Measurements from ENCODE around the gene RPL22L1. TPM values are rescaled to one million over a fixed set of nuclear protein-coding genes. Genes with fewer than 3 reads are reported as not detected.

The RPL22L1 gene
- 27.7 and 82.6 TPM in 2 replicates for total RNA-seq

GRCh38 chr3:170869645-170870593 is at the start of gene RPL22L1:
Gene RPL22L1 (minus strand): TSS chr3:170870195. CDS start chr3:170870167, 28 bp downstream.

GRCh38 chr3:170908235-170909116 is 38.5 kb upstream of the RPL22L1 start, which contains the start of gene EIF5A2:
Gene EIF5A2 (minus strand): TSS chr3:170908637. CDS start chr3:170907806, 831 bp downstream.

Other genes with a start within 250 kb of the RPL22L1 start
- 6.9 and 8.4 TPM in 2 replicates for gene EIF5A2, start 38.4 kb upstream of the RPL22L1 start, total RNA-seq
- gene SLC2A2, start 156.5 kb upstream of the RPL22L1 start, total RNA-seq: not detected in 2 replicates